Caco-2 (cell line): ENCODE results near the gene DHX57. TPM values are rescaled to one million over a fixed set of nuclear protein-coding genes. Genes with fewer than 3 reads are reported as not detected.

Experiments used
- BruUV-seq: library from RNA; stranded (reverse); fragments of 400-500 nt; replicated peaks from 2 replicates; lab custom pipeline; 2021; lab: Mats Ljungman, UMichigan
- CTCF ChIA-PET: fragments of 300-600 bp; sonication (Branson Sonifier 250); formaldehyde crosslinking; loops from one replicate; lab custom pipeline; 2022; ENCODE audit warnings: antibody characterized with exemption; lab: Charles Lee
- POLR2A ChIA-PET: fragments of 300-600 bp; sonication (Branson Sonifier 250); formaldehyde crosslinking; loops from one replicate; lab custom pipeline; 2022; ENCODE audit warnings: antibody characterized with exemption; lab: Charles Lee
- DNase-seq, 2 experiments: peaks; one replicate each; pipeline versions ENCODE4 v3.0.0 to v3.0.0-alpha.2; 2020 to 2022
- H3K27me3 ChIP-seq: replicated peaks from 2 replicates; pipeline ENCODE4 v1.6.0; 2011; ENCODE audit warnings: low read length; ENCODE audit not compliant: control insufficient read depth, insufficient read depth
- H3K36me3 ChIP-seq: 2 replicates; pipeline ENCODE4 v1.5.1; 2011; ENCODE audit warnings: low read length; ENCODE audit not compliant: control insufficient read depth, insufficient read depth
- H3K4me1 ChIP-seq: fragments of 250-450 bp; sonication (Bioruptor Pico); 2 replicates; pipeline ENCODE4 v1.5.1; 2020; ENCODE audit warnings: mild to moderate bottlenecking
- H3K4me3 ChIP-seq: 2 replicates; pipeline ENCODE4 v1.5.1; 2011; ENCODE audit warnings: low read depth, mild to moderate bottlenecking, control low read depth, low read length
- H3K9me3 ChIP-seq: fragments of 250-450 bp; sonication (Bioruptor Pico); 2 replicates; pipeline ENCODE4 v1.5.1; 2020; ENCODE audit warnings: mild to moderate bottlenecking, moderate library complexity
- H3K27ac Mint-ChIP-seq: one replicate; pipeline ENCODE4 v1.8.0; 2022; ENCODE audit warnings: mixed read lengths; ENCODE audit not compliant: unreplicated experiment
- H3K27me3 Mint-ChIP-seq: one replicate; pipeline ENCODE4 v1.8.0; 2022; ENCODE audit warnings: mixed read lengths; ENCODE audit not compliant: insufficient read depth, unreplicated experiment
- H3K36me3 Mint-ChIP-seq: one replicate; pipeline ENCODE4 v1.8.0; 2022; ENCODE audit warnings: mild to moderate bottlenecking, mixed read lengths; ENCODE audit not compliant: insufficient read depth, unreplicated experiment
- H3K4me1 Mint-ChIP-seq: one replicate; pipeline ENCODE4 v1.8.0; 2022; ENCODE audit warnings: low read depth, mixed read lengths; ENCODE audit not compliant: unreplicated experiment
- H3K4me3 Mint-ChIP-seq: one replicate; pipeline ENCODE4 v1.8.0; 2022; ENCODE audit warnings: mild to moderate bottlenecking, moderate library complexity, mixed read lengths; ENCODE audit not compliant: unreplicated experiment
- H3K9me3 Mint-ChIP-seq: one replicate; pipeline ENCODE4 v1.8.0; 2022; ENCODE audit warnings: mixed read lengths; ENCODE audit not compliant: unreplicated experiment
- CTCF ChIP-seq, 2 experiments: fragments of 200-600 bp in 1 of 2; IDR thresholded peaks; 1 replicate in 1 of 2; 2 replicates in 1 of 2; pipeline versions ENCODE4 v1.5.1 to v1.8.0; 2011 to 2022; ENCODE audit warnings: antibody characterized with exemption in 1 of 2, control low read depth in 1 of 2, inconsistent platforms in 1 of 2, low read depth in 1 of 2, low read length in 1 of 2, mild to moderate bottlenecking in 1 of 2, moderate library complexity in 1 of 2; ENCODE audit not compliant: insufficient read depth in 1 of 2, severe bottlenecking in 1 of 2, unreplicated experiment in 1 of 2
- intact Hi-C: fragments of 100-400 bp; cut with micrococcal nuclease; formaldehyde crosslinking; loops from one replicate; pipeline ENCODE4 v1.10.0; 2022; ENCODE audit not compliant: unreplicated experiment
- total RNA-seq: library from RNA; stranded (reverse); gene quantifications from 2 replicates; pipeline ENCODE4 v1.2.3, GENCODE V29; 2022

Gene DHX57
- total RNA-seq, 1 experiment from 2014 or later: 20.6 TPM

GRCh38 chr2:38818565-38818964 is 57.2 kb downstream of the DHX57 start:
- Mint-ChIP-seq H3K27ac (no peak overlapping the region), H3K9me3 (peaks cover 9% of the 10 kb centered on the region), H3K4me3 (no peak overlapping the region), H3K4me1 (no peaks in the 10 kb centered on the region), H3K27me3 (no peaks in the 10 kb centered on the region), H3K36me3 (peaks cover 39% of the 10 kb centered on the region)
- Histone ChIP-seq H3K4me3 (no peak overlapping the region), H3K36me3 (no peaks in the 10 kb centered on the region), H3K9me3 (no peaks in the 10 kb centered on the region), H3K27me3 (no peaks in the 10 kb centered on the region), H3K4me1 (no peaks in the 10 kb centered on the region)
- intact Hi-C loops: no loop called here
- no TSS peak for BruUV-seq
- TF ChIP-seq CTCF (IDR thresholded peaks at IDR 0.05; ENCODE audit: insufficient read depth in 1 of 2, low read depth in 1 of 2, low read length in 1 of 2, severe bottlenecking in 1 of 2, unreplicated experiment in 1 of 2): no peak
- ChIA-PET CTCF (no interaction called here), POLR2A (interaction anchor here (1.6 kb wide), 1 partner anchor 67 kb away, joined by 6 read pairs; the partner anchor contains the start of gene SRSF7)
- no peak for DNase-seq

- intact Hi-C loops: no loop called here
- BruUV-seq: no TSS peak
- H3K27me3 Mint-ChIP-seq: no peaks in the 10 kb centered on the region
- Histone ChIP-seq H3K9me3 (no peaks in the 10 kb centered on the region), H3K4me1 (no peaks in the 10 kb centered on the region), H3K27me3 (no peaks in the 10 kb centered on the region), H3K36me3 (no peaks in the 10 kb centered on the region), H3K4me3 (no peak overlapping the region)
- peaks cover 3% of the 10 kb centered on the region for H3K9me3 Mint-ChIP-seq
- DNase-seq: no peak
- peaks cover 31% of the 10 kb centered on the region for H3K36me3 Mint-ChIP-seq
- POLR2A ChIA-PET: no interaction called here
- CTCF ChIA-PET: no interaction called here
- H3K4me3 Mint-ChIP-seq: no peak overlapping the region
- H3K27ac Mint-ChIP-seq: no peak overlapping the region
- no peaks in the 10 kb centered on the region for H3K4me1 Mint-ChIP-seq
- no peak for TF ChIP-seq CTCF (IDR thresholded peaks at IDR 0.05; ENCODE audit: insufficient read depth in 1 of 2, low read depth in 1 of 2, low read length in 1 of 2, severe bottlenecking in 1 of 2, unreplicated experiment in 1 of 2)
Measured at GRCh38 chr2:38815936-38816335, 59.8 kb downstream of the DHX57 start.

- BruUV-seq: no TSS peak
- no peaks in the 10 kb centered on the region for H3K9me3 ChIP-seq
- Mint-ChIP-seq H3K9me3 (no peaks in the 10 kb centered on the region), H3K36me3 (peaks cover 21% of the 10 kb centered on the region), H3K27me3 (no peaks in the 10 kb centered on the region), H3K27ac (no peak overlapping the region), H3K4me3 (no peak overlapping the region), H3K4me1 (no peaks in the 10 kb centered on the region)
- intact Hi-C loops: no loop called here
- H3K27me3 ChIP-seq: no peaks in the 10 kb centered on the region
- no peaks in the 10 kb centered on the region for H3K36me3 ChIP-seq
- ChIA-PET POLR2A (interaction anchor here (0.6 kb wide), 1 partner anchor 58 kb away, joined by 6 read pairs; no protein-coding TSS in a partner anchor), CTCF (interaction anchor here (0.7 kb wide), 1 partner anchor 739 kb away, joined by 6 read pairs; no protein-coding TSS in a partner anchor)
- no peaks in the 10 kb centered on the region for H3K4me1 ChIP-seq
- DNase-seq: no peak
- no peak for TF ChIP-seq CTCF (IDR thresholded peaks at IDR 0.05; ENCODE audit: insufficient read depth in 1 of 2, low read depth in 1 of 2, low read length in 1 of 2, severe bottlenecking in 1 of 2, unreplicated experiment in 1 of 2)
- no peak overlapping the region for H3K4me3 ChIP-seq
Measured at GRCh38 chr2:38810488-38810887, 65.2 kb downstream of the DHX57 start.
